HG03060 (cell line): ENCODE data around the gene GSTM2.

Source experiments
- ATAC-seq: cut with Tn5 transposase; IDR thresholded peaks from one replicate; pipeline ENCODE4 v1.9.1; 2021; ENCODE audit warnings: low read depth, moderate number of reproducible peaks; ENCODE audit not compliant: unreplicated experiment

Gene GSTM2

GRCh38 chr1:109629372-109630030, 38.4 kb upstream of the GSTM2 start:
- no peak for ATAC-seq

GRCh38 chr1:109630081-109630897, 37.6 kb upstream of the GSTM2 start:
- no peak for ATAC-seq

- no peak for ATAC-seq
These were observed 36.9 kb upstream of the GSTM2 start for GRCh38 chr1:109630898-109631512.

- no peak for ATAC-seq
These were observed 36.0 kb upstream of the GSTM2 start for GRCh38 chr1:109631513-109632505.

- no peak for ATAC-seq
These were observed 35.0 kb upstream of the GSTM2 start for GRCh38 chr1:109632671-109633346.

- ATAC-seq, result no peak
These were observed 33.6 kb upstream of the GSTM2 start for GRCh38 chr1:109634292-109634691.

GRCh38 chr1:109634771-109635750, 32.8 kb upstream of the GSTM2 start:
- ATAC-seq, result no peak

GRCh38 chr1:109635862-109636200, 32.0 kb upstream of the GSTM2 start:
- no peak for ATAC-seq

- no peak for ATAC-seq
These were observed 31.5 kb upstream of the GSTM2 start for GRCh38 chr1:109636201-109636952.

GRCh38 chr1:109637446-109637845, 30.4 kb upstream of the GSTM2 start:
- ATAC-seq, result no peak

GRCh38 chr1:109639063-109639840, 28.6 kb upstream of the GSTM2 start:
- no peak for ATAC-seq

GRCh38 chr1:109639841-109640184, 28.0 kb upstream of the GSTM2 start:
- ATAC-seq, result no peak

- no peak for ATAC-seq
These were observed 27.5 kb upstream of the GSTM2 start for GRCh38 chr1:109640285-109640865.

GRCh38 chr1:109641078-109641740, 26.6 kb upstream of the GSTM2 start:
- ATAC-seq, result no peak

- no peak for ATAC-seq
These were observed 26.0 kb upstream of the GSTM2 start for GRCh38 chr1:109641861-109642260.

GRCh38 chr1:109642626-109643025, 25.2 kb upstream of the GSTM2 start:
- ATAC-seq, result no peak
